Panc1 (cell line): ENCODE data around the gene RXFP4.

Source experiments
- SIN3A ChIP-seq: IDR thresholded peaks from 2 replicates; pipeline ENCODE4 v1.6.1; 2012; ENCODE audit warnings: low read depth, mild to moderate bottlenecking, low read length, moderate library complexity, borderline replicate concordance; ENCODE audit not compliant: insufficient read depth
- TF ChIP-seq, protein P1 (sequence below): fragments of 450-650 bp; IDR thresholded peaks from 2 replicates; pipeline ENCODE4 v1.5.1; 2017; ENCODE audit warnings: mild to moderate bottlenecking

DNA sequence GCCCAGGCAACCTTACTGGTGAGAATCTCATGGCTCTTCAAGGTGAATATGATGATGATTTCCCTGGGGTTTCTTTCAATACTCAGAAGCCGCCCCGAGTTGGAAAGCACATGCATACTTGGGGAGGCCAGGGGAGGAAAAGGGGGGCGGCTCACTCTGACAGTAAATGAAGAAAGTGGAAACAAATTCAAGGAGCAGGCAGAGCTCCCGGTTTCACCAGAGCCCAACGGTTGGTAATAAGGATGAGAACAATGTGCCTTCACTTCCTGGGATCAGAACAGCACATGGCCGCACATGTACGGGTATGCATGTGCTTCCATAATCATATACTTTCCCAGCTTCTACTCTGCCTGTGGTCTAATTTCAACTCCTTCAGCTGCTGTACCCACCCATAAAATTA is 40.7 kb downstream of the RXFP4 start:
- TF ChIP-seq, protein P1, sequence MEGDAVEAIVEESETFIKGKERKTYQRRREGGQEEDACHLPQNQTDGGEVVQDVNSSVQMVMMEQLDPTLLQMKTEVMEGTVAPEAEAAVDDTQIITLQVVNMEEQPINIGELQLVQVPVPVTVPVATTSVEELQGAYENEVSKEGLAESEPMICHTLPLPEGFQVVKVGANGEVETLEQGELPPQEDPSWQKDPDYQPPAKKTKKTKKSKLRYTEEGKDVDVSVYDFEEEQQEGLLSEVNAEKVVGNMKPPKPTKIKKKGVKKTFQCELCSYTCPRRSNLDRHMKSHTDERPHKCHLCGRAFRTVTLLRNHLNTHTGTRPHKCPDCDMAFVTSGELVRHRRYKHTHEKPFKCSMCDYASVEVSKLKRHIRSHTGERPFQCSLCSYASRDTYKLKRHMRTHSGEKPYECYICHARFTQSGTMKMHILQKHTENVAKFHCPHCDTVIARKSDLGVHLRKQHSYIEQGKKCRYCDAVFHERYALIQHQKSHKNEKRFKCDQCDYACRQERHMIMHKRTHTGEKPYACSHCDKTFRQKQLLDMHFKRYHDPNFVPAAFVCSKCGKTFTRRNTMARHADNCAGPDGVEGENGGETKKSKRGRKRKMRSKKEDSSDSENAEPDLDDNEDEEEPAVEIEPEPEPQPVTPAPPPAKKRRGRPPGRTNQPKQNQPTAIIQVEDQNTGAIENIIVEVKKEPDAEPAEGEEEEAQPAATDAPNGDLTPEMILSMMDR, result no peak
- TF ChIP-seq SIN3A, result no peak
